Measurements from ENCODE around the gene TMEM236.

GRCh38 chr10:17766731-17767130 is 14.7 kb downstream of the TMEM236 start:
- TF ChIP-seq CTCF (IDR thresholded peaks at IDR 0.05; ENCODE audit: low read depth, low read length, poor library complexity, severe bottlenecking) (no peak), EZH2phosphoT487 (IDR thresholded peaks at IDR 0.05; ENCODE audit: borderline replicate concordance, low read length) (no peak)
